Measurements from ENCODE around the gene PPP2R2B.

PPP2R2B gene

GRCh38 chr5:146840016-146840415 lies 38.5 kb downstream of the PPP2R2B start:
- DNase-seq, result no peak
- TF ChIP-seq, protein P1, sequence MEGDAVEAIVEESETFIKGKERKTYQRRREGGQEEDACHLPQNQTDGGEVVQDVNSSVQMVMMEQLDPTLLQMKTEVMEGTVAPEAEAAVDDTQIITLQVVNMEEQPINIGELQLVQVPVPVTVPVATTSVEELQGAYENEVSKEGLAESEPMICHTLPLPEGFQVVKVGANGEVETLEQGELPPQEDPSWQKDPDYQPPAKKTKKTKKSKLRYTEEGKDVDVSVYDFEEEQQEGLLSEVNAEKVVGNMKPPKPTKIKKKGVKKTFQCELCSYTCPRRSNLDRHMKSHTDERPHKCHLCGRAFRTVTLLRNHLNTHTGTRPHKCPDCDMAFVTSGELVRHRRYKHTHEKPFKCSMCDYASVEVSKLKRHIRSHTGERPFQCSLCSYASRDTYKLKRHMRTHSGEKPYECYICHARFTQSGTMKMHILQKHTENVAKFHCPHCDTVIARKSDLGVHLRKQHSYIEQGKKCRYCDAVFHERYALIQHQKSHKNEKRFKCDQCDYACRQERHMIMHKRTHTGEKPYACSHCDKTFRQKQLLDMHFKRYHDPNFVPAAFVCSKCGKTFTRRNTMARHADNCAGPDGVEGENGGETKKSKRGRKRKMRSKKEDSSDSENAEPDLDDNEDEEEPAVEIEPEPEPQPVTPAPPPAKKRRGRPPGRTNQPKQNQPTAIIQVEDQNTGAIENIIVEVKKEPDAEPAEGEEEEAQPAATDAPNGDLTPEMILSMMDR (IDR thresholded peaks at IDR 0.05; ENCODE audit: low read depth, low read length, missing control alignments), result no peak
- no peak overlapping the region for H3K27ac ChIP-seq
- no peaks in the 10 kb centered on the region for H3K36me3 ChIP-seq (replicated peaks)
- H3K4me3 ChIP-seq (ENCODE audit: low read depth, low read length), result no peak overlapping the region
- in situ Hi-C loops (cut with HindIII; ENCODE audit: low pct_ligation_motif_present, low sequenced_read_pairs), result no loop called here
- H3K27me3 ChIP-seq (replicated peaks), result no peaks in the 10 kb centered on the region

DNA sequence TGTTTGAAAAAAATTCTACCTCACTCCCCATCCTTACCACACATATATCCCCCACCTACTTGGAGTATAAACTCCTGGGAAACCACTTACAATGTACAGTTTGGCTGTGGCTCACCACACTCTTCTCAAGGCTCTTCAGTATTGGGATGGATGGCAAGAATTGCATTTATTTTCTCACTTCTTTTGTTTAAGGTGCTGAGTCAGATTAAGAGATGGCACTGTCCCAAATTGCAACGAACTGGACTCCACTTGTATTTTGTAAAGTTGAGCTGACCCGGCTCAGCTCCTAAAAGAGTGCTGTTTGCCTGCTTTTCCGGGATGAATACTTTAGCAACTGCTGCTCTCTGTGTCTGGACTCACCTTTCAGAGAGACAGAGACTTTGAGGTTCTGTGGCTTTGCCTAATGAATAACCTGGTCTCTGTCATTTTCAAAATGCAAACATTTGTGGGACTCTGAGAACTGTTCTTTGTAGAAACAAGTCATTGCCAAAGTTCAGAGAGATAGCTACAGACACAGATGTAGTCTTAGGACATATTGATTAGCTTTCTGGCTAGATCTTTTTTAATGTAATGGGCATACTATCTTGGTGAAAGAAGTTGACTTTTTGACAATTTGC lies 42.2 kb downstream of the PPP2R2B start:
- Histone ChIP-seq H3K27ac (no peak overlapping the region), H3K4me3 (ENCODE audit: low read depth, low read length) (no peak overlapping the region), H3K36me3 (replicated peaks) (no peaks in the 10 kb centered on the region), H3K27me3 (replicated peaks) (no peaks in the 10 kb centered on the region)
- DNase-seq, result no peak
- in situ Hi-C loops (cut with HindIII; ENCODE audit: low pct_ligation_motif_present, low sequenced_read_pairs), result no loop called here
- TF ChIP-seq, protein P1 (IDR thresholded peaks at IDR 0.05; ENCODE audit: low read depth, low read length, missing control alignments), result no peak

DNA sequence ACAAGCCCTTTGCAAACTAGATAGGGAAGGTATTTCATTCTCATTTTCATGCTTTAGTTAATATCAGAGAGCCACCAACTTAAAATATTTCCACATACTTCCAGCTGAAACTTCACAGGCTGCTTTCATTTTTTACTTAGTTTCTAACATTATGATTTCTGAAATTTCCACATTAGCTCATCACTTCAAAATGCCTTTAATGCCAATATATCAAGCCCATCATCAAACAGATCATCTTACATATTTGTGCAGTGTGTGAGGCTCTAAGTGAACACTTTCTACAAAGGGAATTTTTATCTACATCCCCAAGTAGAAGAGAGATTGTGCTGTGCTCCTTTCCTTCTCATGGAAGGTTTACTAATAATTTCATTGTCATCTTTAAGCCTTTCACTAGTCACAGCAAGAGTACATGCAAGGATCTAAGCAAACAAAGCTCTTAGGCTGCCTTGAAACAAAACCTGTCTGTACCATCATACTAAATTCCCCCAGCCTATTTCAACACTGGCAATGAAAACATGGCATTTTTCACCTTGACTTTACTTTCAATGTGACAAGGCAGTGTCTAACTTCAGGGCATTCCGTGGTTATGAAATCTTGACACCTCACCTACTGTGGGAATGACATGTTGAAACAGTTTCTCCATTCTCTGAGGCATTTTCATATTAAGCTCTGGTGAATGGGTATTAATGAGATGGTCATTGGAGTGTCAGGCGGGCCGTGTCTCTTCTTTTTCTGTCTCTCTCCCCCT lies 45.4 kb downstream of the PPP2R2B start:
- Histone ChIP-seq H3K27me3 (replicated peaks) (no peaks in the 10 kb centered on the region), H3K36me3 (replicated peaks) (no peaks in the 10 kb centered on the region), H3K4me3 (ENCODE audit: low read depth, low read length) (no peak overlapping the region), H3K27ac (no peak overlapping the region)
- TF ChIP-seq, protein P1 (IDR thresholded peaks at IDR 0.05; ENCODE audit: low read depth, low read length, missing control alignments), result no peak
- no peak for DNase-seq
- in situ Hi-C loops (cut with HindIII; ENCODE audit: low pct_ligation_motif_present, low sequenced_read_pairs), result no loop called here

- H3K4me3 ChIP-seq (ENCODE audit: low read depth, low read length), result no peak overlapping the region
- DNase-seq, result no peak
- no peak overlapping the region for H3K27ac ChIP-seq
- H3K27me3 ChIP-seq (replicated peaks), result no peaks in the 10 kb centered on the region
- H3K36me3 ChIP-seq (replicated peaks), result no peaks in the 10 kb centered on the region
- TF ChIP-seq, protein P1 (IDR thresholded peaks at IDR 0.05; ENCODE audit: low read depth, low read length, missing control alignments), result no peak
- in situ Hi-C loops (cut with HindIII; ENCODE audit: low pct_ligation_motif_present, low sequenced_read_pairs), result no loop called here
These were observed 50.2 kb downstream of the PPP2R2B start for GRCh38 chr5:146828385-146828784.

- no peak for DNase-seq
- Histone ChIP-seq H3K27ac (no peak overlapping the region), H3K4me3 (ENCODE audit: low read depth, low read length) (no peak overlapping the region), H3K27me3 (replicated peaks) (no peaks in the 10 kb centered on the region), H3K36me3 (replicated peaks) (no peaks in the 10 kb centered on the region)
- in situ Hi-C loops (cut with HindIII; ENCODE audit: low pct_ligation_motif_present, low sequenced_read_pairs), result no loop called here
- TF ChIP-seq, protein P1 (IDR thresholded peaks at IDR 0.05; ENCODE audit: low read depth, low read length, missing control alignments), result no peak
These were observed 50.7 kb downstream of the PPP2R2B start for GRCh38 chr5:146827901-146828300.
